GM19324 (cell line): Measurements from ENCODE around the gene GZF1.
"Not testable (repeated sequence)": the region's sequence is repeated elsewhere in the genome, so short reads cannot be mapped to it uniquely, and the experiment has no call there.

Source experiments
- ATAC-seq: cut with Tn5 transposase; IDR thresholded peaks from one replicate; pipeline ENCODE4 v1.9.1; 2021; ENCODE audit warnings: mild to moderate bottlenecking, moderate library complexity; ENCODE audit not compliant: unreplicated experiment, low FRiP score

The GZF1 gene

GRCh38 chr20:23344336-23344735 is 17.6 kb upstream of the GZF1 start:
- ATAC-seq, result no peak

GRCh38 chr20:23346002-23346401 is 16.0 kb upstream of the GZF1 start:
- ATAC-seq, result no peak

GRCh38 chr20:23347791-23348190 is 14.2 kb upstream of the GZF1 start:
- ATAC-seq, result no peak

- ATAC-seq, result not testable (repeated sequence)
Measured at GRCh38 chr20:23348510-23348909, 13.5 kb upstream of the GZF1 start.

- ATAC-seq, result peak; percentile 42
Measured at GRCh38 chr20:23349338-23350195, 12.4 kb upstream of the GZF1 start.

GRCh38 chr20:23350196-23350903 is 11.6 kb upstream of the GZF1 start, which contains the start of gene NXT1:
Gene NXT1, plus strand, starts transcription at chr20:23350791. Its CDS starts 3,251 bp downstream, at chr20:23354042.
- ATAC-seq, result peak; percentile 90

GRCh38 chr20:23350904-23351838 is 10.8 kb upstream of the GZF1 start:
- ATAC-seq, result peak; percentile 13

- no peak for ATAC-seq
Measured at GRCh38 chr20:23356203-23356602, 5.8 kb upstream of the GZF1 start.

GRCh38 chr20:23357767-23358562 is 4.0 kb upstream of the GZF1 start:
- peak; percentile 75 for ATAC-seq

- no peak for ATAC-seq
Measured at GRCh38 chr20:23358563-23358906, 3.4 kb upstream of the GZF1 start.

GRCh38 chr20:23358923-23359593 is 2.9 kb upstream of the GZF1 start:
- no peak for ATAC-seq

GRCh38 chr20:23360531-23360930 is 1.5 kb upstream of the GZF1 start:
- ATAC-seq, result no peak

GRCh38 chr20:23361119-23361475 is 885 bp upstream of the GZF1 start:
- no peak for ATAC-seq

- no peak for ATAC-seq
Measured at GRCh38 chr20:23362392-23363256, 642 bp downstream of the GZF1 start.

GRCh38 chr20:23363257-23363649 is 1.3 kb downstream of the GZF1 start:
- ATAC-seq, result no peak

- no peak for ATAC-seq
Measured at GRCh38 chr20:23365390-23366165, 3.6 kb downstream of the GZF1 start.

GRCh38 chr20:23366384-23366783 is 4.4 kb downstream of the GZF1 start:
- ATAC-seq, result no peak

GRCh38 chr20:23367770-23368169 is 5.8 kb downstream of the GZF1 start:
- ATAC-seq, result no peak
